NB4 (cell line): ENCODE results near the gene SEPSECS.

Source experiments
- CTCF ChIP-seq: IDR thresholded peaks from one replicate; pipeline ENCODE4 v1.5.1; 2012; ENCODE audit warnings: low read depth, low read length
- POLR2A ChIP-seq: IDR thresholded peaks from 2 replicates; pipeline ENCODE4 v1.6.1; 2011; ENCODE audit warnings: mild to moderate bottlenecking; ENCODE audit not compliant: insufficient read length; ENCODE audit errors: extremely low read depth

DNA sequence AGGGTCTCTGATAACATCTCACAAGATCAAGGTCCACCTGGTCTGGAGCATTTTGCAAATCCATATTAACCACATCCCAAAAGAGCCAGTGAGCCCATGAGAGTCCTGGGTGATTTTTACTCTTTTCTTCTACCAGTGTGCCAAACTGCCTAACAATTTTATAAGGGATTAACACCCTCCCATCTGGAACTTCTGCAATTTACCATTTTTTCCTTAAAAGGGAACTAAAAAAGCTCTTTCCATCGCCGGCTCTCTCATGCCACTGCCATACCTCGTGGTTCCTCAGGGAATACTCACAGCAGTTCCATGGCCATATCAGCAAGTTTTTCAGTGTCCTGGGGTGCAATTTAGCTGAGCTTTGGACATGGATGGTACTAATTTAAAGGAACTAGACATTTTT, 55.7 kb downstream of the SEPSECS start:
- TF ChIP-seq CTCF, result no peak
- TF ChIP-seq POLR2A, result no peak
